NCI-H1417 (cell line): Measurements from ENCODE around the gene UBR3.
"Not testable (repeated sequence)": the region's sequence is repeated elsewhere in the genome, so short reads cannot be mapped to it uniquely, and the experiment has no call there.

Source experiments
- DNase-seq, 3 experiments: peaks; one replicate each; lab custom pipeline; 2025; lab: John Stamatoyannopoulos, UW

Gene UBR3

DNA sequence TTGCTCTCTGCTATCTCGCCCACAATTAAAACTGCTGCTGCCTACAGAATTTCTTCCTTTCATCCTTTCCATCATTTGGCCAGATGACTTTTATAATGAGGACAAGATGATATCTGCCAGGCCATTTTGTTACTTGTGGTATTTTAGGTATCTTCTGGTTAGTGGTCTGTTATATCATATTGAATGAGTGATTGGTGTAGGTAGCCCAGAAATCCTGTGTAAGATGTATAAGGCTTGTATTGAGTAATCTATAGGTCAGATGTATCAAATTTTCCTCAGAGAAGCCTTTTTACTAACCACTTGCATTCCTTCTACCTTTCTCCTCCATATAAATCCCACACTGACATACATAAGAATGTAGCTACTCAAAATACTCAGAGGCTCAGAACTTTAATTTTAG, 118.3 kb downstream of the UBR3 start:
- DNase-seq, result no peak

DNA sequence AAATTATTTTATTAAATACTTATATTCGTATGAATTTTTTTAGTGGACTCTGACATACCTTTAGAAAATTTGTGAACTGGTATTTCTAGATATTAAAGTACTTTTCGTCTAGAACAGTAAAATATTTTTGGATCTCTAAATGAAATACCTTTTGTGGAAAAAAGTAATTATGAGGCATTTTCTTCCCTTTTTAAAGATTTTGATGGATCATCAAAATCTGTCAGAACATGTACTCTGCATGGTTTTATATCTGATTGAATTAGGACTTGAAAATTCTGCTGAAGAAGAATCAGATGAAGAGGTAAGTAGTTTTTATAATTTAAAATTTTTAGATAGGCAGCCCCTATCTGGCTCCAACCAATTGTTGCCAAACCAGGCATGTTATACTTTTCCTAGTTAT, 118.8 kb downstream of the UBR3 start:
- DNase-seq, result no peak

DNA sequence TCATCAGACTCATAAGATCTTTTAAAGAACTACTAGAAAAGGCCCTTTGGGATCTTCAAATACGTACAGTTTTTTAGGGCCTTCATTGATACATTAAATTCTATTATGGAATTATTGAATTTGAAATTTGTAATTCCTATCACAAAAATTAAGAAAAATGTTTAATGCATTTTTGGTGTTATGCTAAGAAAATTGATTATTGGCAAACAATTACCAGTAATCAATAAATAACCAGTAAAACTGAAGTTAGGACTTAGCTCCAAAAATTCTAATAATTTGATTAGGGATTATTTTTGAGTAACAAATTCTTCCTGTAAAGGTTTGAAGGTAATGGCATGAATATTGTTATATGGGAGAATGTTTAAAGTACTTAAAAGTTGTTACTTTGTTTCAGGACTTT, 119.3 kb downstream of the UBR3 start:
- DNase-seq, result no peak

DNA sequence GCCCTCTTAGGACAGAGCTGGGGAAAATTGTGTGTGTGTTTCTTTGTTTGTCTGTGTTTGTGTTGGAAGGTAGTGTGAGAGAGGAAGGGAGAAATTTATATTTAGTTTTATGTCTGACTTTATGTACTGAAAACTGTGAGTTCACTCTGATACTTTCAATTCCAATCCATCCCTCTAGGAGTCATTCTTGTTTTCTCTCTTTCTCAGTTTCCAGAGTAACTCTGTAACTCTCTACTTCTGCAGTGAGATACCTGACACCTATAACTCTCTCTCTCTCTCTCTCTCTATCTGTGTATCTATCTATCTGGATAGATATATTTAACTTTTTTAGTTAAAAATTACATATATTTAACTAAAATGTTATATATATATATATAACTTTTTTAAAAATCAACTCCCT, 128.7 kb downstream of the UBR3 start:
- DNase-seq, result no peak

DNA sequence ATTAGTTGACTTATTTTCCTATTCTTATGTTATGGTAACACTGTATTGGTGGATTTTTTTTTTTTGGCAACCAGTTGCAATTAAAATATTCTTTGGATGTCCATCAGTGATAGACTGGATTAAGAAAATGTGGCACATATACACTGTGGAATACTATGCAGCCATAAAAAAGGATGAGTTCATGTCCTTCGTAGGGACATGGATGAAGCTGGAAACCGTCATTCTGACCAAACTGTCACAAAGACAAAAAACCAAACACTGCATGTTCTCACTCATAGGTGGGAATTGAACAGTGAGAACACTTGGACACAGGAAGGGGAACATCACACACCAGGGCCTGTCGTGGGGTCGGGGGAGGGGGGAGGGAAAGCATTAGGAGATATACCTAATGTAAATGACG, 130.0 kb downstream of the UBR3 start:
- not testable (repeated sequence) for DNase-seq

DNA sequence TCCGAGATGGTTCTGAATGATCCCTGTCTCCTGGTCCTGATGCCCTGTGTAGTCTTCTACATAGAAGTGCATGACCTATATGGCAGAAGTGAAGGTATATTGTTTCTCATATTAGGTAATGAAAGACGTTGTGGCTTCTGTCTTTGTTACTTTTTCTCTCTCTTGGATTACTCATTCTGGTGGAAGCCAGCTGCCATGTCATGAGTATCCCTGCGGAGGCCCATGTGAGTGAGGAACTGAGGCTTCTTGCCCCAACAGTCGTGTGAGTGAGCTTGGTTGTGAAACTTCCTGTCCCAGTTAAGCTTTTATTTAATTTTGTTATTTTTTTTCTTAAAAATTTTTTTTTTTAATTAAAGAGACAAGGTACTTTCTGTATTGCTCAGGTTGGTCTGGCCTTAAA, 134.7 kb downstream of the UBR3 start:
- no peak for DNase-seq

DNA sequence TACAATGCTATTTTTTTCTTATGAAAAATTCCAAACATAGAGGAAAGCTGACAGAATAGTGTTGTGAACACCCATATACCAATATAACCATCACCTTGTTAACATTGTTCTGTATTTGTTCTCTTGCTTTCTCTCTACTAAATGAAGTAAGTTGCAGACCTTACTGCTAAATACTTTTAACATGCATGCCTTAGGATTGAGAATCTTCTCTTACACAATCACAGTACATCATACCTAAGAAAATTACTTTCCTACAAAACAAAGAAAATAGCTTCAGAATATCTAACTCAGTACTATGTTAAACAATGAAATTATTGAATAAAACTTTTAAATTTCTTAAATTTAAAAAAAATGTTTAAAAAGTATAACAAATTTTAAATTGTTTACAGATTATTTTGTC, 136.5 kb downstream of the UBR3 start:
- no peak for DNase-seq

DNA sequence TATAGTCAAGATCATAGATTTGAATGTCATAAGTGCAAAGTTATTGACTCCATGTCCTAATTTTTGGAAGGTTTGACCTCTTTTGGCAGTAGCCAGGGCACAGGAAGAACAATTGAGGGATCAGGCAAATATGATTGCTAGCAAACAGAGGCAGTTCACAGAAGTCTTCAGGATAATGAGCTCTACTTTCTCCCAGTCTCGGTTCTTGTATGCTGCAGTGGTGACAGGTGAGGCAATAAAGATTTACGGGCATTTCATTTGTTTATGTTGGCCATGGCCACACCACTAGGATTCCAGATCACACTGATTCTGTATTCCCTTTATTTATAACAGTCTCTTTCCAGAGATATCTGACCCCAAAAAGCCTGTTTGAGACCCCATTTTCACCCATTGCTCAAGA, 137.5 kb downstream of the UBR3 start:
- no peak for DNase-seq

DNA sequence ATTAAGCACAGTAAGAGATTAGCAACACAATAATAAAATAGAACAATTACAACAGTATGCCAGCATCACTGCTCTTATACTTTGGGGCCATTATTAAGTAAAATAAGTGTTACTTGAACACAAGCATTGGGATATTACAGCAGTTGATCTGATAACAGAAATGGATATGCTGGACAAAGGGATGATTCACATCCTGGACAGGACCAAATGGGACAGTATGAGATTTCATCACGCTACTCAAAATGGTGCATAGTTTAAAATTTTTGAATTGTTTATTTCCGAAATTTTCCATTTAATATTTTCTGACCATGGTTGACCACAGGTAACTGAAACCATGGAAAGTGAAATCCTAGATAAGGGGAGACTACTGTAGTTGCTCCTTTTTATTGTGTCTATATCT, 138.2 kb downstream of the UBR3 start:
- no peak for DNase-seq

DNA sequence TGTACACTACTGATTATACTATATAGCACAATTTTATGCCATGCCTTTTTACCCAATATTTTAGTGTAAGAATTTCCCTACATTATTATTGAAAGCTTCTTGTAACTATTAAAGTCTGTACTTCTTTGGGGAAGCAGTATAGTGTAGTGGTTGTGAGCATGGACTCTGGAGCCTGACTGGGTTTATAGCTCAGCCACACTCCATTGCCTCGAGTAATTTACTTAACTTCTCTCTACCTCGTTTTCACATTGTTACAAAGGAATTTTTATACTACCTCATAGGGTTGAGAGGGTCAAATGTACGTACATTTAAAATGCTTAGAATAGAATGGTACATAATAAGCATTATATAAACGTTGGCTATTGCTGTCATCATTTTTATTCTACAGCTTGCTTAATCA, 139.2 kb downstream of the UBR3 start:
- DNase-seq, result no peak

DNA sequence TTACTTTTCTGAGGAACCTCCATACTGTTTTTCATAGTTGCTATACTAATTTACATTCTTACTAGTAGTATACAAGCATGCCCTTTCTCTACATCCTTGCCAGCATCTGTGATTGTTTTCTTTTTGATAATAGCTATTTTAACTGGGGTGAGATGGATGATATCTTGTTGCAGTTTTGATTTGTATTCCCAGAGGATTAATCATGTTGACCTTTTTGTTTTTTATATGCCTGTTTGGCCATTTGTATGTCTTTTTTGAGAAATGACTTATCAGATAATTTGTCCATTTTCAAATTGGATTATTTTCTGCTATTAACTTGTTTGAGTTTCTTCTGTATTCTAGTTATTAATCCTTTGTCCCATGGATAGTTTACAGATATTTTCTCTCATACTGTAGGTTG, 141.5 kb downstream of the UBR3 start:
- no peak for DNase-seq

DNA sequence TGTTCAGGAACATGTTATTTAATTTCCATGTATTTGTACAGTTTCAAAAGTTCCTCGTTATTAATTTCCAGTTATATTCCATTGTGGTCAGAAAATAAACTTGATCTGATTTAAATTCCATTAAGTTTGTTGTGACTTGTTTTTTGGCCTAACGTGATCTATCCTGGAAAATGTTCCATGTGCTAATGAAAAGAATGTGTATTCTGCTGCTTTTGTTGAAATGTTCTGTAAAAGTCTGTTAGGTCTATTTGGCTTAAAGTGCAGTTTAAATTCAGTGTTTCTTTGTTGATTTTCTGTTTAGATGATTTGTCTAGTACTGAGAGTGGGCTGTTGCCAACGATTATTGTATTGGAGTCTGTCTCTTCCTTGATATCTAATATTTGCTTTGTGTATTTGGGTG, 148.0 kb downstream of the UBR3 start:
- DNase-seq, result no peak

DNA sequence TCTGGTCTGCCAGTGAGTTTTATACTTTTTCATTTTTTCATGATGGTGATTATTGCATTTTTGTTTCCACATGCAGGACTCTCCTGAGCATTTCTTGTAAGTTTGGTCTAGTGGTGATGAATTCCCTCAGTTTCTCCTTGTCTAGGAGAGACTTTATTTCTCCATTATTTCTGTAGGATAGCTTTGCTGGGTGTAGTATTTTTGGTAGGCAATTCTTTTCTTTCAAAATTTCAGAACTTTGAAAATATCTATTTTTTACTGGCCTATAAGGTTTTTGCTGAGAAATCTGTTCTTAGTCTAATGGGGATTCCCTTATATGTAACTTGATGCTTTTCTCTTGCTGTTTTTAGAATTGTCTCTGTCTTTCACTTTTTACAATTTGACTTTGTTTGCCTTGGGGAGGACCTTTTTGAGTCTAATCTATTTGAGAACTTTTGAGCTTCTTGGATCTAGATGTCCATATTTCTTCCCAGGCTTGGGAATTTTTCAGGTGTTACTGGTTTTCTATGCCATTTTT, 149.1 kb downstream of the UBR3 start:
- no peak for DNase-seq

DNA sequence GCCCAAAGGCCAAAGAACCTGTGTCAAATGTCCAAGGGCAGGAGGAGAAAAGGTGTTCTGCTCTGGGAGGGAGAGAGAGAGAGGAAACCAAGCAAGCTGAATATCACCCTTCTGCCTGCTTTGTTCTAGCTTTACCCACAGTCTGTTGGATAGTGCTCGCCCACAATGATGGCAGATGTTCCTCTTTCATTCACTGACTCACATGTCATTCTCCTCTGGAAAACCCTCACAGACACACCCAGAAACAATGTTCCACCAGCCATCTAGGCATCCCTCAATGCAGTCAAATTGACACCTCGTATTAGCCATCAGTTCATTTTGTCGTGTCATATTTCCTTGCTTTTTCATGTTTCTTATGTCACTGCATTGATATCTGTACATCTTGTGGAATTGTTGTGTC, 150.3 kb downstream of the UBR3 start:
- DNase-seq, result no peak

DNA sequence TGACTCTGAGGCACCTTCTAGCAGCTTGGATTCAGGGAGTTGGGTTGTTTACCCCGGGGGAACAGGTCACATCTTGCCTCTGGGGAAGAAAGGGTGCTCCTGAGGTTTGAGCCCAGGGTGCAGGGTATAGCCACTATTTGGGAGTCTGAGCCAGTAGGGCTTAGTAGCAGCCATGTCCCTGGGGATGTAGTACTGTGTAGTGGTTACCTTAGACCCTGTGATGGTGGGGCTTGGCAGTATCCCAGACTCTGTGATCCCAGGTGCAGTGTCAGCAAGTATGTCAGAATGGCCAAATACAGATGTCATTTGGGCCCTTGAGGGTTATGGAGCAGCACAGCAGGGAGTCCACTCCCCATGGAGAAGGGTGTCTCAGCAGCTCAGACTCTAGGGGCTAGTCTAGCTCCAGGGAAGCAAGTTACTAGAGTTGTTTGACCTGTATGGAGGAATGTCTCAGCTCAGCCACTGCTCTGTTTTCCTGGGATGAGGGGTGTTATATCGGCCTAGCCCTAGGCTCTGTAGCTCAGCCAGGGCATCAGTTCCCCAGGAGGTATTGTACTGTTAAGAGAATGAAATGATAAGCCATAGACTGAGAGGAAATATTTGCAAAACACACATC, 151.3 kb downstream of the UBR3 start:
- DNase-seq, result no peak

DNA sequence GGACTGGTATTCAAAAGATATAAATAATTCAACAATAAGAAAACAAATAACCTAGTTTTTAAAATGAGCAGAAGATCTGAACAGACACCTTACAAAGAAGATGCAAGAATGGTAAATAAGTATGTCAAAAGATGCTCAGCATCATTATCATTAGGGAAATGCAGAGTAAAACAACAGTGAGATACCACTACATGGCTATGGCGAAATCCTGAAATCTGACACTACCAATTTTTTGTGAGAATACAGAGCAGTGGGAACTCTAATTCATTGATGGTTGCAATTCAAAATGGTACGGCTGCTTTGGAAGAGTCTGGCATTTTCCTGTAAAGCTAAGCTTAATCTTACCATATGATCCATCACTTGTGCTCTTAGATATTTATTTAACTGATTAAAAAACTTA, 151.8 kb downstream of the UBR3 start:
- DNase-seq, result no peak

DNA sequence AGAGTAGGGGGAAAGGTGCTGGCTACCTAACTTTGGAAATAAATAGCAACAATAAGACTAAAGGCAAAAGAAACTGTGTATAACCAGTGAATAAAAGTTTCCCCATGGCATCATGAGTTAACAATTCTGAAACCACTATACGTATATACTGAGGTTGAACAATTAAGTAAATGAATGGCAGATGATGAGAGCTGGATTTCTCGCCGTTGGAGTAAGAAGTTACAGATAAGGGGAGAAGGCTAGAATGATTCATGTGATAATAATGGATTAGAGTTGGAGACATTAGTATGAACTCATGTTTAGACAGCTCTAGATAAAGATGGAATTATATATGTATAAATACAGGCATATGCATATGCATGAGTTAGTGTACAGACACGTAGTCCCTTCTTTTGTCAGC, 152.7 kb downstream of the UBR3 start:
- DNase-seq, result no peak

DNA sequence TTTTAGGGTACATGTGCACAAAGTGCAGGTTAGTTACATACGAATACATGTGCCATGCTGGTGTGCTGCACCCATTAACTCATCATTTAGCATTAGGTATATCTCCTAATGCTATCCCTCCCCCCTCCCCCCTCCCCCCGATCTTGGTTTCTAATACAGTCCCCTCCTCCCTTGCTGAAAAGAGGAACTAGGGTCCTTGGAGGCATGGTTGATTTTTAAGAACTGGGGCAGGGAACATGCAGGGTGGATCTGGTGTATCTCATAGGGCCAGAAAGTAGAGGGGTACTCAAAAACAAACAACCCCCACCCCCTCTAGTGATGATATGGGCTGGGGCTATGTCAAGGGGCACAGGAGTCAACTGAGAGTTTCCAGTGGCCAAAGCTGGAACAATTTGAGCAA, 153.4 kb downstream of the UBR3 start:
- no peak for DNase-seq

DNA sequence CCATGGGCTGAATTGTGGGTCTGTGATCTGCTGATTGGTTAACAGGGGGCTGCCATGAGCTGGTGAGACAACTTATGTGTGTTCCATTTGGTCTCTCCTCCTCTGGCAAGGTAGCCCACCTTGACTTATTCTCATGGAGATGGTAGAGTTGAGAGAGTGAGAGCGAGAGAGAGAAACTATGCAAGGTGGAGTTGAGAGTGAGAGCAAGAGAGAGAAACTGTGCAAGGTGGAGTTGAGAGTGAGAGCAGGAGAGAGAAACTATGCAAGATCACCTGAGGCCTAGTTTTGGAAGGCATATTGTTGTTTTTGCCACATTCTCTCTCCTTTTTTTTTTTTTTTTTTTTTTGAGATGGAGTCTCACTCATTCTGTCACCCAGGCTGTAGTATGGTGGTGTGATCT, 155.7 kb downstream of the UBR3 start:
- DNase-seq, result no peak

DNA sequence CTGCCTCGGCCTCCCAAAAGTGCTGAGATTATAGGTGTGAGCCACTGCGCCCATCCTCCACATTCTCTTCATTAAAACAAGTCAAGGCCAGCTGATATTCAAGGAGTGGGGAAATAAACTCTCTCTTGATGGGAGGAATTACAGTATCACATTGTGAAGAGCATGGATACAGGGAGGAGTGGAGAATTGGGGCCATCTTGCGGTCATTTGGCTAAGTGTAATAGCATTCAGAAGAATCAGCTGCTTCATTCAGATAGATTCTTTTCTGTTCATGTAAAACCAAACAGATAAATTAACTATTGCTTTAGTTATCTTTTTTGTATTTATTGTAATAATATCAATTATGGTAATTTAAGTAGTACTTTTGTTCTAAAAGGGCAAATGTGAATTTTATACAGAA, 156.3 kb downstream of the UBR3 start:
- no peak for DNase-seq

DNA sequence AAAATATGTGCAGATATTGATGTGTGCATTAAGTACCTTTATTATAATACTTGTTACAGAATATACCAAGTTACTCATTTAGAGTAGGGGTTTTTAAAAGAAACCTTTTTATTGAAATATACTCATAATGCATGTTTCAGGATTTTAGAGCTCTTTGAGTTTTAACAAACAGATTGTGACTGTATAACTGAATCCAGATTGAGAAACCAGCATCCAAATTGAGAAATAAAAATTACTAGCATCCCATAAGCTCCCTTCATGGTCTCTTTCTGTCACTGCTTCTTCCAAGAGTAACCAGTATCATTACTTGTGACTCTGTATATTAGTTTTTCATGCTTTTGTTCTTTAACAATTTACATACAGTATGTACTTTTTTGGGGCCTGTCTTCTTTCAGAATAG, 156.9 kb downstream of the UBR3 start:
- no peak for DNase-seq

DNA sequence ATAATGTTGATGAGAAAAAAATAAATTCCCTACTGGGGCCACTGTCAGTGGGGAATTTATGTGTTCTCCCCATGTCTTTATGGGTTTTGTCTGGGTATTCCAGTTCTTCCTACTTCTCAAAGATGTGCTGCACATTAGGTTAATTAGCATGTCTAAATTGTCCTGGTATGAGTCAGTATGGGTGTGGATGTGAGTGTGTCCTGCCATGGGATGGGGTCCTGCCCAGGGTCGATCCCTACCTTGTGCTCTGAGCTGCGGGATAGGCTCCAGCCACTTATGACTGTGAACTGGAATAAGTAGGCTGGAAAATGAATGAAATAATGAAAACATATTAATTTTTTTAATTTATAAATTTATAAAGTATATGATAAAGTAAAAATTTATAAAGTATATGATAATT, 167.5 kb downstream of the UBR3 start:
- DNase-seq, result no peak

DNA sequence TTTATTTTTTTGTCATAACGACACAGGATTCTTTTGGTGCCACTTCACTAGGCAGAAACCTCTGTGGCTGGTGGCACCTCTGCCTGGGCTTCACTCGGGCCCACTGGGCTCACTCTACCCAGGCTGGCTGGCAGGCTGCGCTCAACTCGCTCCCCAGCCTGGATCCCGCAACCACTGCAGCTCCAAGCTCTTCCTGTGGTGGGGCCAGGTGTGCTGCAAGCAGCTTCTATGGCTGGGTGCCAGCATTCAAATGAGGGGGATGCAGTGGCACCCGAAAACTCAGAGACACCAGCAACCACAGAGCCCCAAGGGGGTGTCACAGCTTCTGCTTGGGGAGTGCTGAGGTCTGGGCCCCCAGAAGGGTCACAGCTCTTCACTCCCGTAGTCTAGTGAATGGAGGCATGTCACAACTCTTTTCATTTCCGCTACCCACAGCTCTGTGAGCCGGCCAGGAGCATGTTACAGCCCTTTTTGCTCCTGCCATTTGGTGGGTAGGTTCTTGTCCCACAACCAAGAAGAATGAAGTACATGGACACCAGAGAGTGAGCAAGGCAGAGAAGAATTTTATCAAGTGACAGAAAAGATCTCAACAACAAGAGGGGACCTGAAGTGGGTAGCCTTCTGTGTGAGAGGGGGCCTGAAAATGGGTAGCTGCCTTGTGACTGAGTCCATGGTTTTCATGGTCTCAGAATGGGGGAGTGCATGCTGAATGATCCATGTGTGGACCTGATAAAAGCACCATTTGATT, 170.1 kb downstream of the UBR3 start:
- DNase-seq, result no peak

DNA sequence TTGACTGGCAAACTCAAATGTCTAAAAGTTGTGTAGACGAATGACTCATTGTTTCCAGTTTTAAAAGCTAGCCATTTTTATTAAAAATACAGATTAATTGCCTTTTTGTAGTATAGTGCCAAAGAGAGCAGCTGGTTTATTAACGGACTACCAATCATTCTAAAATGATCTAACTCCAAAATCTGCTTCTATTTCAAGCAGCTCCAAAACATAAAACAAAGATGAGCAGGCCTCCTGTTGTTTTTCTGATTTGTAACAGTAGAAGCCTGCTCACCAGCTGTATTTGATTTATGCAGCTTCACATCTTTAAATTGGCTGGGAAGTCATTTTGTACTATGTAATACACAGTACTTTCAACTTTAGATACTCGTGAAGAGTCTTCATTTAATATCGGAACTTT, 171.8 kb downstream of the UBR3 start:
- DNase-seq, result peak in 1 of 3 experiments; percentile 14
